GM23248 (cell line): Measurements from ENCODE around the gene DUSP1.

Experiments
- EZH2 ChIP-seq: fragments of 200-600 bp; sonication (generic); IDR thresholded peaks from 2 replicates; pipeline ENCODE4 v1.6.1; 2018; ENCODE audit warnings: antibody characterized with exemption, mild to moderate bottlenecking; ENCODE audit not compliant: insufficient read depth, poor library complexity, severe bottlenecking
- EZH2phosphoT487 ChIP-seq: fragments of 200-600 bp; sonication (generic); IDR thresholded peaks from 2 replicates; pipeline ENCODE4 v1.6.1; 2018; ENCODE audit warnings: antibody characterized with exemption, moderate library complexity, mild to moderate bottlenecking, low read depth; ENCODE audit not compliant: insufficient read depth

GRCh38 chr5:172745406-172745805, 25.6 kb downstream of the DUSP1 start:
- TF ChIP-seq EZH2 (no peak), EZH2phosphoT487 (no peak)
